Kidney glomerular epithelial cell (primary cell): ENCODE measurements around the gene IFNA7.
"Not testable (repeated sequence)": the region's sequence is repeated elsewhere in the genome, so short reads cannot be mapped to it uniquely, and the experiment has no call there.

Experiments
- DNase-seq: peaks from one replicate; lab custom pipeline; 2025; lab: John Stamatoyannopoulos, UW

The IFNA7 gene

DNA sequence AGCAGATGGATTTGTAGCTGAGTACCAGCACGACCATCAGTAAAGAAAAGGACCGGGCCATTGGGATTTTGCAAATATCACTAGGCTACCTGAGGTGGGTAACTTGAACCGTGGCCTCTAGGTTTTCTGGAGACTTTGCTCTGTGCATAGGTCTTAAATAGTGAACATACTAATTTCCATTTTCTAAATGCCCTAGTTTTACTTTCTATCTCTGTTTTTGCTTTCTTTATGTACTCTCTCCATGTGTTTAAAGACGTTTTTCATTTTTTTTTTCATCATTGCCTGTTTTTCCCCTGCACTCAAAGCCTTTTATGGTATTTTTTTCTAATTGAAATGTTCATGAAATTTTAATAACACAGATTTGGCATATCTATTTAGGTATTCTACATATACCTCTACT is at the start of gene IFNA7:
TSS of gene IFNA7 (minus strand) at position 101 of the 400 bp plus-strand sequence. CDS start at position 61, 40 bp downstream.
- not testable (repeated sequence) for DNase-seq

DNA sequence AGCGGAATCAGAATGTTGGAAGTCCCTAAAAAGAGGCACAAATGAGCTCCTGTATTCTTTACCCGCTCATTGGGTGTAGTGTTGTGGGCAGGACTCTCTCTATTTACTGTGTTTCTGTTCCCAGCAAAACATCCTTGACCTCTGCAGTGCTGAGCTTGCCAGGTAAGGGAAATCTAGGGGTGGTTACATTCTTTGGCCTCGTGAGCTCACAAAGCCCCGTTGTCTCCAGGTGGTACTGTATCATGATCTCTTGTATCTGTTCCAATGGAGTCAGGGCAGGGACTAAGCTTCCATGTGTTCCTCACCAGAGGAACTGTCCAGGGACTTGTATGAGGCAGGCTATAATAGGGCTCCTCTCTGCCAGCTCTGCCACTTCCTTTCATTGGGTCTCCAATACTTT is 49.6 kb upstream of the IFNA7 start:
- DNase-seq, result no peak

DNA sequence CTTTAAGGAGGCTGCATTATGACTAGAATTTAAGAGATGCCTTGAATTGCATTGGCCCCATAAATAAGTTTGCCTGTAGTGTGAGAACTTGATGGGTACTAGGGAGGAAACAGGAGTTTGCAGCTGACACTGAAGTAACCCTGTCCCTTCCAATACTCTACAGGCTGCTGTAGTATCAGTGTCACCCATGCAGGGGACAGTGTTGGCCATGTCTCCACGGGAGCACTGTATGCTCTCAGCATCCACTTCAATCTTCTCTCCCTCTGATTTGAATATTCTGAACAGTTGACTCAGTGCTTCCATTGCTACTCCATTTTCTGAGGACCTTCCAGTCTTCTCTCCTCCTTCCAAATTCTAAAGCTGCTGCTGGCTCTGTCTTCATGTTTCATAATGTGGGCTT is 49.2 kb upstream of the IFNA7 start:
- no peak for DNase-seq

DNA sequence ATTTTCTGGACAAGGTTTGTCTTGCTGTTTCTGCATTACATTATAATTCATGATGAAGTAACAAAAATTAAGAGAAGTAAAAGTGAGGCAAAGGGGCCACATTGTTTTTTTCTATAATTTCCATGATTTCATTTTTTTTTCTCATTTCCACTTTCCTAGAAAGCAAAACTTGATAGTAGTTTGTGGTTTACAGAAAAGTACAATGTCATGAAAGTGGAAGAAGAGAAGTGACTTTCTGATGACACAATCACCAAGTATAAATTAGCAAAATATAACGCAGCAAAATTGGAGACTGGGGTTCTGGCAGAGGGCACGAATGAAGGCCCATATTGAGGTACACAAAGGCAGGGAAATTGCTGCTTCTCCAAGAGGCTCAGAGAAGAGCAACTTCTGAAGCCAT is 42.8 kb upstream of the IFNA7 start:
- no peak for DNase-seq

DNA sequence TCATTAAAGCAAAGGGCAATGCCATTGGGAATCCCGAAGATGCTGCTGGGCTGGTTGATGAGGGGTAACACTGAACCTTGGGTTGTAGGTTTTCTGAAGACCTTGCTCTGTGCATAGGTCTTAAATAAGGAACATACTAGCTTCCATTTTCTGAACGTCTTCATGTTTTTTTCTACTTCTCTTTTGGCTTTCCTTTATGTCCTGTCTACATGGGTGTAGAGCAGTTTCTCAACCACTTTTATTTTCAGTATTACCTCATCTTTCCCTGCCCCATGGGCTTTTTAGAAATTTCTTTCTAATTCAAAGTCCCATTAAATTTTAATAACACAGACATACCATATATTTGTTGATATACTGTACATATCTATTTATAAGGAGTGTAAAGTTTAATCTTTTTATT is 37.9 kb upstream of the IFNA7 start, which contains the start of gene IFNA14:
TSS of gene IFNA14 (minus strand) at position 95 of the 400 bp plus-strand sequence. CDS start at position 25, 70 bp downstream.
- no peak for DNase-seq

DNA sequence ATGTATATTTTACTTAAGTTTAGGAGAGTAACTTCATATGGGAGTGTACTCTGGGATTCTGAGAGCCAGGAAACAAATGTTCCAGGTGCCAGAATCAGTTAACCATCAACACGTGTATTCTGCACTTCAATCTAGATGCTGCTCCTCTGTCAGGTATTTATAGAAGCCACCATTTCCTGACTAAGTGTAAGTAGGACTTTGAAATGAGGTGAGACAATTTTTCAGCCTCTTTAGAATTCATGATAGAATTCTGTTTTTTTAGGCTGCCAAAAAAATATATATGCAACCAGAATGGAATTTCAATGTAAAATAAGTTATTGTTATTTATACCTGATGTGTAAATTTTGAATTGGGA is 34.3 kb upstream of the IFNA7 start:
- DNase-seq, result not testable (repeated sequence)

DNA sequence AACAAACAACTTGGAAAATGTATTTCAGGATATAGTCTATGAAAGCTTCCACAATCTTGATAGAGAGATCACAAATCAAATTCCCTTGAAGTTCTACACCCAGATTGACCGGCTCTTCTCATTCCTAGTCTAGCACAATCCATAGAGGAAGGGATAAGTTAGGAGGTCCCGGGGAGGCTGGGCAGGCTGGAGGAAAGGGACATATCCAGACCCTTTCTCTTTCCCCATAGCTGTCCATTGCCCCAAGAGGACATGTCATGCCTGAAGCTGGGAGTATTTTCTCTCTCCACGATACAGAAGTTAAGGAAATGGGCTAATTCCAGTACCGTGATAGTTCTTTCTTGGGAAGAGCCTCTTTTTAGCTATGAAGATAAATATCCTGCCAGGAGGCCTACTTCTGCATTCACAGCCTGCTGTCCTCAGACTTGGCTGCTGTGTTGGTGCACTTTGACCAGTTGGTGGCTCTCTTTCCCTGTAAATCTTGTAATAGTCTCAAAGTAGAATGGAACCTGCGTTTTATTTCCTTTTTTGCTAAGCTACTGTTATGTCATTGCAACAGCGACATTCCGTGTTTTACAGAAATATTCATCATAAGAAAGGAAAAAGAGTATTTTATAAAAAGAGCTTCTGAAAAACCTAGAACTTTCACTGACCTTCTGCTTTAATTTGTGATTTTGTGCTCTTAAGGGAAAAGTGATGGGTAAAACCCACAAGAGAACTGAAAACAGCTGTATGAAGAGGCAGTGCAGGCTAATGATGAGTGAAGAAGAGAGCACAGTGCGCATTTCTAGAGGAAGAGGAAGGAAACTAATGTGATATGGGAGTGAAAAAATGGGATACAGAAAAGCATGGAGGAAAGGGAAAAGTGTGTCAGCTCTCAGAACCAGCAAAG is 33.7 kb upstream of the IFNA7 start:
- peak; percentile 61 for DNase-seq

DNA sequence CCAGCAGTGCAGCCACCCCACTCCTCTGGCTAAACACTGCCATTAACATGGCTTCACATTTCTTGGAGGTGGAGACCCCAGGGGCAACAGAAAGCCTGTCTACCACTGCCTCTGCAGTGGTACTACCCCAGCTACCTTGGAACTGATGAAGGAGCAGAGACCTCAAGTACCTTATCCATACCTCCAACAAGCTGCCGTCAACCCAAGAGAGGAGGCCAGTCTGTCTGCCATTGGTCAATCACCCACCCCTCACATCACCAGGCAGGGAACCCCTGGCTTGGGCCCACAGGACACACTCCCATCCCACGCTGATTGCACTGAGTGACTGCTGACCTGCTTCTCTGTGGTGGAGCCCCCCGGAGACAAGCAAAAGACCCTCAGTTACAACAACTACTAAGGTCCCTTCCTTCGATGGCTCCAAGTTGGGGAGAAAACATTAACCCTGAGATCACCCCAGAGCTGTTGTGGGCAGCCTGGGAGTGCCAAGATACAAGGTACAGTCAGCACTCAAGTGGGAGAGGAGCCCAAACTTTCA is 32.2 kb upstream of the IFNA7 start:
- DNase-seq, result no peak

DNA sequence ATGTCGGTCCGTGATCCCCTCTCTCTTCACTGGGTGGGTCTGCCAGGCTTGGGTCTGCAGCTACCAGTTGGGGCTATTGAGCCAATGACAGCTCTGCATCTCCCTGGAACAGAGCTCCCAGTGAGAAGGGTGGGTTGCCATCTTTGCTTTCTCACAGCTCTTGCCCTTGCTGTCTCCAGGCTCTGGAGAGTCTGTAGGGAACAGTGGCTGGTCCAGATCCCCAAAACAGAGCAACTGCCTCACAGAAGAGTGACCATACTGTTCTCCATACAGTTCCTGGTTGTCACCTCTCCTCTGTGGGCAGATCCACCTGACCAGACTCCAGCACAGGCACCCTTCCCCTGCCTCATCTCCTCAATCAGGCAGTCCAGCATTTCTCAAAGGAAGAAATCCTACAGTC is 31.3 kb upstream of the IFNA7 start:
- DNase-seq, result no peak

DNA sequence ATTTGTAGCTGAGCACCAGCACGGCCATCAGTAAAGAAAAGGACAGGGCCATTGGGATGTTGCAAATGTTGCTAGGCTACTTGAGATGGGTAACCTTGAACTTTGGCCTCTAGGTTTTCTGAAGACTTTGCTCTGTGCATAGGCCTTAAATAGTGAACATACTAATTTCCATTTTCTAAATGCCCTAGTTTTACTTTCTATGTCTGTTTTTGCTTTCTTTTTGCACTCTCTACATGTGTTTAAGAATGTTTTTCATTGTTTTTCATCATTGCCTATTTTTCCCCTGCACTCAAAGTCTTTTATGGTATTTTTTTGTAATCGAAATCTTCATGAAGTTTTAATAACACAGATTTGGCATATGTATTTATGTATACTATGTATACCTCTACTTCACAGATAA is 26.1 kb upstream of the IFNA7 start, which contains the start of gene IFNA17:
TSS of gene IFNA17 (minus strand) at position 101 of the 400 bp plus-strand sequence. CDS start at position 52, 49 bp downstream.
- no peak for DNase-seq

DNA sequence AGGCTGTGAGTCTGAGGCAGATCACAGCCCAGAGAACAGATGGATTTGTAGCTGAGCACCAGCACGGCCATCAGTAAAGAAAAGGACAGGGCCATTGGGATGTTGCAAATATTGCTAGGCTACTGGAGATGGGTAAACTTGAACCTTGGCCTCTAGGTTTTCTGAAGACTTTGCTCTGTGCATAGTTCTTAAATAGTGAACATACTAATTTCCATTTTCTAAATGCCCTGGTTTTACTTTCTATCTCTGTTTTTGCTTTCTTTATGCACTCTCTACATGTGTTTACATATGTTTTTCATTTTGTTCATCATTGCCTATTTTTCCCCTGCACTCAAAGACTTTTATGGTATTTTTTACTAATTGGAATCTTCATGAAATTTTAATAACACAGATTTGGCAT is 15.2 kb upstream of the IFNA7 start, which contains the start of gene IFNA16:
TSS of gene IFNA16 (minus strand) at position 101 of the 400 bp plus-strand sequence. CDS start at position 95, 6 bp downstream.
- DNase-seq, result not testable (repeated sequence)

DNA sequence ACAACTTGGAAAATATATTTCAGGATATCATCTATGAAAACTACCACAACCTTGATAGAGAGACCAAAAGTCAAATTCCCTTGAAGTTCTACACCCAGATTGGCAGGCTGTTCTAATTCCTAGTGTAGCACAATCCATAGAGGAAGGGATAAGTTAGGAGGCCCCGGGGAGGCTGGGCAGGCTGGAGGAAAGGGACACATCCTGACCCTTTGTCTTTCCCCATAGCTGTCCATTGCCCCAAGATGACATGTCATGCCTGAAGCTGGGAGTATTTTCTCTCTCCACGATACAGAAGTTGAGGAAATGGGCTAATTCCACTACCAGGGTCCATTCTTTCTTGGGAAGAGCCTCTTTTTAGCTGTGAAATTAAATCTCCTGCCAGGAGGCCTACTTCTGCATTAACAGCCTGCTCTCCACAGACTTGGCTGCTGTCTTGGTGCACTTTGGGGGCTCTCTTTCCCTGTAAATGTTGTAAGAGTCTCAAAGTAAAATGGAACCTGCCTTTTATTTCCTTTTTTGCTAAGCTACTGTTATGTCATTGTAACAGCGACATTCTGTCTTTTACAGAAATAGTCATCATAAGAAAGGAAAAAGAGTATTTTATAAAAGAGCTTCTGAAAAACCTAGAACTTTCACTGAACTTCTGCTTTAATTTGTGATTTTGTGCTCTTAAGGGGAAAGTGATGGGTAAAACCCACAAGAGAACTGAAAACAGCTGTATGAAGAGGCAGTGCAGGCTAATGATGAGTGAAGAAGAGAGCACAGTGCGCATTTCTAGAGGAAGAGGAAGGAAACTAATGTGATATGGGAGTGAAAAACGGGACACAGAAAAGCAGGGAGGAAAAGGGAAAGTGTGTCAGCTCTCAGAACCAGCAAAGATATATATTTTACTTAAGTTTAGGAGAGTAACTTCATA is 11.7 kb upstream of the IFNA7 start:
- DNase-seq, result not testable (repeated sequence)

DNA sequence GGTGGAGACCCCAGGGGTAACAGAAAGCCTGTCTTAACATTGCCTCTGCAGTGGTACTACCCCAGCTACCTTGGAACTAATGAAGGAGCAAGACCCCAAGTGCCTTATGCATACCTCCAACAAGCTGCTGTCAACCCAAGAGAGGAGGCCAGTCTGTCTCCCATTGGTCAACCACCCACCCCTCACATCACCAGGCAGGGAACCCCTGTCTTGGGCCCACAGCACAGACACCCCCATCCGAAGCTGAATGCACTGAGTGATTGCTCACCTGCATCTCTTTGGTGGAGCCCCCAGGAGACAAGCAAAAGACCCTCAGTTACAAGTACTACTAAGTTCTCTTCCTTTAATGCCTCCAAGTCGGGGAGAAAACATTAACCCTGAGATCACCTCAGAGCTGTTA is 10.2 kb upstream of the IFNA7 start:
- not testable (repeated sequence) for DNase-seq

DNA sequence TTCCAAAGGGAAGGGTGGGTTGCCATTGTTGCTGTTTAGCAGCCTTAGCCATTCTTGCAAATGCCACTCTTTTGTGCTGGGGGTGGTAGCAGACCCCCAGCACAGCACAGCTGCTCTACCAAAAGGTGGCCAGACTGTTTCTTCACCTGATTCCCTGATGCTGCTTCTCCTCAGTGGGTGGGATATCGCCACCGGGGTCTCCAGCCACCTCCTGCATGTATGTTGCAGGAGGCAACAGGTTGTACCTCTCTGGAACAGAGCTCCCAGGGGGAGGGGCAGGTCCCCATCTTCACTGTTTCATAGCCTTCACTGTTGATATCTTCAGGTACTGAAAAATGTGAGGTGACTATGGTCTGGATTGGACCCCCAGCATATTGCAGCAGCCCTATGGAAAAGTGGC is 8.8 kb upstream of the IFNA7 start:
- DNase-seq, result not testable (repeated sequence)

DNA sequence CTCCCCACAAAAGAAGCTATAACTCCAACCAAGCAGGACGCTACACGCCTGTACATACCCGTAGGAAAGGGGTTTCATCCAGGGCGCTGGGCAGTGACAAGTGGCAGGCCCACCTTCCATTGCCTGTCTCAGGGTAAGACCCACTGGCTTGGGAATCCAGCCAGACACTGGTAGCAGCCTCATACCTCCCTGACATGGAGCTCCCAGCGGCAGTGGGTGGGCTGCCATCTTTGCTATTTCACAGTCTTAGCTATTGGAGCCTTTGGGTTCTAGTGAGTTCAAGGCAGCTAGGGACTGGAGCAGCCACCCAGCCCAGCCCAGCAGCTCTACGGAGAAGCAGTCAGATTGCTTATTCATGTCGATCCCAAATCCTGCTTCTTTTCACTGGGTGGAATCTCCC is 8.3 kb upstream of the IFNA7 start:
- DNase-seq, result no peak

DNA sequence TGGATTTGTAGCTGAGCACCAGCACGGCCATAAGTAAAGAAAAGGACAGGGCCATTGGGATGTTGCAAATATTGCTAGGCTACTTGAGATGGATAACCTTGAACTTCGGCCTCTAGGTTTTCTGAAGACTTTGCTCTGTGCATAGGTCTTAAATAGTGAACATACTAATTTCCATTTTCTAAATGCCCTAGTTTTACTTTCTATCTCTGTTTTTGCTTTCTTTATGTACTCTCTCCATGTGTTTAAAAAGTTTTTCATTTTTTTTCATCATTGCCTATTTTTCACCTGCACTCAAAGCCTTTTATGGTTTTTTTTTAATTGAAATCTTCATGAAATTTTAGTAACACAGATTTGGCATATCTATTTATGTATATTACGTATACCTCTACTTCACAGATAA is 5.0 kb upstream of the IFNA7 start, which contains the start of gene IFNA10:
TSS of gene IFNA10 (minus strand) at position 101 of the 400 bp plus-strand sequence. CDS start at position 55, 46 bp downstream.
- DNase-seq, result not testable (repeated sequence)

DNA sequence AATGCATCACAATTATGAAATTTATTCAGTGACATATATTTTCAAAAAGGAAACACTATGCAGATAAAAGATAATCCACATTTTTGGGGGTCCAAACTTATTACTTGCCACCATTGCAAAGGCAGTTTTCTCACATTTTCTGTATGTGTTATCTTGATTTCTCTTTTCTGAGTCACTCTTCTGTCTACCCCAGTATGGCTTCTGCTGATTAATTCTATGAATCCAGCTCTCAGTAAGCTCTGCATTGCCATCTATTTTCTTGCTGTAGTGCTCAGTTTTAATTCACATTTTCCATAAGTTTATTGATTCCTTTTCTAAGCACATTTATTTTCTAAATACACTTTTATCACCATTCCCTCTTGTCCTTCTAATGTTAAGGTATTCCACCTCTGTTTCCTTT is 3.2 kb upstream of the IFNA7 start:
- no peak for DNase-seq

DNA sequence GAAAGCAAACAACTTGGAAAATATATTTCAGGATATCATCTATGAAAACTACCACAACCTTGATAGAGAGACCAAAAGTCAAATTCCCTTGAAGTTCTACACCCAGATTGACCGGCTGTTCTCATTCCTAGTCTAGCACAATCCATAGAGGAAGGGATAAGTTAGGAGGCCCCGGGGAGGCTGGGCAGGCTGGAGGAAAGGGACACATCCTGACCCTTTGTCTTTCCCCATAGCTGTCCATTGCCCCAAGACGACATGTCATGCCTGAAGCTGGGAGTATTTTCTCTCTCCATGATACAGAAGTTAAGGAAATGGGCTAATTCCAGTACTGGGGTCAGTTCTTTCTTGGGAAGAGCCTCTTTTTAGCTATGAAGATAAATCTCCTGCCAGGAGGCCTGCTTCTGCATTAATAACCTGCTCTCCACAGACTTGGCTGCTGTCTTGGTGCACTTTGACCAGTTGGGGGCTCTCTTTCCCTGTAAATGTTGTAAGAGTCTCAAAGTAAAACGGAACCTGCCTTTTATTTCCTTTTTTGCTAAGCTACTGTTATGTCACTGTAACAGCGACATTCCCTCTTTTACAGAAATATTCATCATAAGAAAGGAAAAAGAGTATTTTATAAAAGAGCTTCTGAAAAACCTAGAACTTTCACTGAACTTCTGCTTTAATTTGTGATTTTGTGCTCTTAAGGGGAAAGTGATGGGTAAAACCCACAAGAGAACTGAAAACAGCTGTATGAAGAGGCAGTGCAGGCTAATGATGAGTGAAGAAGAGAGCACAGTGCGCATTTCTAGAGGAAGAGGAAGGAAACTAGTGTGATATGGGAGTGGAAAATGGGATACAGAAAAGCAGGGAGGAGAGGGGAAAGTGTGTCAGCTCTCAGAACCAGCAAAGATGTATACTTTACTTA is 6.9 kb downstream of the IFNA7 start:
- peak; percentile 22 for DNase-seq

DNA sequence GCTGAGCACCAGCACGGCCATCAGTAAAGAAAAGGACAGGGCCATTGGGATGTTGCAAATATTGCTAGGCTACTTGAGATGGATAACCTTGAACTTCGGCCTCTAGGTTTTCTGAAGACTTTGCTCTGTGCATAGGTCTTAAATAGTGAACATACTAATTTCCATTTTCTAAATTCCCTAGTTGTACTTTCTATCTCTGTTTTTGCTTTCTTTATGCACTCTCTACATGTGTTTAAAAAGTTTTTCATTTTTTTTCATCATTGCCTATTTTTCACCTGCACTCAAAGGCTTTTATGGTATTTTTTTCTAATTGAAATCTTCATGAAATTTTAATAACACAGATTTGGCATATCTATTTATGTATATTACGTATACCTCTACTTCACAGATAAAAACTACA is 14.5 kb downstream of the IFNA7 start, which contains the start of gene IFNA4:
TSS of gene IFNA4 (minus strand) at position 101 of the 400 bp plus-strand sequence. CDS start at position 45, 56 bp downstream.
- DNase-seq, result not testable (repeated sequence)
